Measurements from ENCODE around the gene PRKCZ.

The PRKCZ gene

DNA sequence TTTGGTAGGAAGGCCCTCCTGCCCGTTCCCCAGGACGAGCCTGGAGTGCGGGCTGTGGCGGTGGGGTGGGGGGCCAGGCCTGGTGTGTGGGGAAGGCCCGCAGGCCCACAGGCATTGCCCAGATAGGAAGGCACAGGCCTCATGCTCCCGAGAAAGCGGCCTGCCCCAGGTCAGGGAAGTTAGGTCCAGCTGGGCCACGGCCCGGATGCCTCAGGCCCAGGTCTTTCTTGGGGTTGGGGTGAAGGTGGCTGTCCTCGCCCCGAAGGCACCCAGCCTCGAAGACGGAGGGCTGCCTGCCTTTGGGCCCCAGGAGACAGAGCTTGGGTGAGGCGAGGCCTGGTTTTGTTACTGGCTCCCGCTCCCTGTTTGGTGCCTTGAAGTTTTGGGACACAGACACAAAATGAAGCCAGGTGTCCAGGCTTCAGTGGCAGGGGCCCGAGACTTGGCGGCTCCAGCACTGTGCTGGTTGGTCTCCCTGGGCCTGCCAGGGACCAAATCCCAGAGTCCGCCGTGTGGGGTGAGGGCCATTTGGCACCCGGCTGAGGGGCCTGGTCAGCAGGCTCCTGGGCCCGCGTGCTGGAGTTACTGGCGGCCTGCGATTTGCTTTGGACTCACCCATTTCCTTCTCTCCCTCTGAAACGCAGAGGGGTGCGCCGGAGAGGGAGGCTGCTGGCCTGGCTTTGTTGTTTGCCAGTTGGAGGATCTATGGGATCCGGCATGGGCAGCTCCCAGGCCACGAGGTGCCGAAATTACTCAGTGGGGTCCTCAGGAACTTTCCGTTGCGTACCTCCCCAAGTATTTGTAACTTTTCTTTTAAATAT lies 179.9 kb downstream of the PRKCZ start:
- DNase-seq (ENCODE audit: low spot score) = peak; percentile 54

DNA sequence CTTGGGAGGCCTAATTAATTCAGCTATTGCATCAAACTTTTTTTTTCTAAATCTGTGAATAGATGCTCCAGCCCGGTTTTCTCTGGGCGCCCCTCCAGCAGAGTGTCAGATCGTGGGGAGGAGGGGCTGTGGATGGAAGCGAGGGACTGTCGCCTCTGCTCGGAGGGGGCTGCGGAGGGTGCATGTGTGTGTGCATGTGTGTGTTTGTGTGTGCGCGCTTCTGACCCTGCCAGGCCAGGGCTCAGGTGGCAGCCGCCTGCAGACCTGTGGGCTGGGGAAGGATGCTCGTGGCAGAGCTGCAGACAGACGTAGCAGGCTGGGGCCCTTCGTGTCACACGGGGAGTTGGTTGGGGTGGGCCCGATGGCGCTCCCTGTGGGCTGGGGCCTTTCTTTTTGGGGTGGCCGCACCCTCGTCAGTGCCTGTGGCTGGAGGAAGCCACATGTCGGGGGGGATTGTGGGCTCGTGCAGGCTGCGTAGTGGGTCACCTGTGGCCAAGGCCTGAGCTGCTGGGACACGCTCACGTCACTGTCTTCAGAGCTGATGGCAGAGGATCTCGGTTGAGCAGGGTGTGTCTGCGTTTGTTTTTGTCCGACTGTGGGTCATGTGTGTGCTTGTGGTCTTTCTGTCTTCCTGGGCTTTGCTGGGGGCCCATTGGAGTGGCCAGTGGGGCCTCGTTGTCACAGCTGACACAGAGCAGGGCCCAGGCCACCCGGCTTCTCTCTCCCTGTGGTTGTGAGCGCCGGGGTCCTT lies 180.7 kb downstream of the PRKCZ start:
- peak; percentile 79 for DNase-seq (ENCODE audit: low spot score)

DNA sequence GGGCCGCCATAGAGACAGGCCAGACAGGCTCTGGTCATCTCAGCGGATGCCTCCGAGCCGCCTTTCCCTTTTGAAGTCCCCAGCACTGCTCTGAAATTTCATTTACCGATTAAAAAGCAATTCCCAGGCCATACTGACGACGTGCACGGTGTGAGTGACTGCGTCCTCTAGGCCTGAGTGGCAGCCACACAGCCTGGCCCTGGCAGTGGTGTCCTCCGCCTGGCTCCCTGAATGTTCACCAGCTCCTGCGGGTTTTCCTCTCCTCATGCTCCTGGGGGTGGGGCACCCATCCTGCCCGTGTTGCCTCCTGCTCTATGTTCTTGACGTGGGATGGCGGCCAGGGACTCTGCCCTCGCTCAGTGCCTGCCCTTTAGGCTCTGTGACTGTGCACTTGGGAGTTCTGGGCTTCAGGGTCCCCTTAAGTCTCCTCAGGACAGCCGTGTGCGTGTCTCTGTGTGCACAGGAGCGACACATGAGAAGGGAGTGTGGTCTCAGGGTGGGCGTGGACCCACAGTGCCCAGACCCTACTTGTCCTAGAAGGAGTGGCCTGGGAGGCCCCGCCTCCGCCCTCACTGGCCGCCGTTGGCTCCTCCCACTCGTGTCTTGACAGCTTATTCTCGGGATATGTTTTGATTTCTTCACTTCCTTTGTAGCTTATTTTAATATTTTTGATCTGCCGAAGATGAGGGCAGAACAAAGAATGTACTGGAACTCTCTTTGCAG lies 181.5 kb downstream of the PRKCZ start:
- peak; percentile 81 for DNase-seq (ENCODE audit: low spot score)

DNA sequence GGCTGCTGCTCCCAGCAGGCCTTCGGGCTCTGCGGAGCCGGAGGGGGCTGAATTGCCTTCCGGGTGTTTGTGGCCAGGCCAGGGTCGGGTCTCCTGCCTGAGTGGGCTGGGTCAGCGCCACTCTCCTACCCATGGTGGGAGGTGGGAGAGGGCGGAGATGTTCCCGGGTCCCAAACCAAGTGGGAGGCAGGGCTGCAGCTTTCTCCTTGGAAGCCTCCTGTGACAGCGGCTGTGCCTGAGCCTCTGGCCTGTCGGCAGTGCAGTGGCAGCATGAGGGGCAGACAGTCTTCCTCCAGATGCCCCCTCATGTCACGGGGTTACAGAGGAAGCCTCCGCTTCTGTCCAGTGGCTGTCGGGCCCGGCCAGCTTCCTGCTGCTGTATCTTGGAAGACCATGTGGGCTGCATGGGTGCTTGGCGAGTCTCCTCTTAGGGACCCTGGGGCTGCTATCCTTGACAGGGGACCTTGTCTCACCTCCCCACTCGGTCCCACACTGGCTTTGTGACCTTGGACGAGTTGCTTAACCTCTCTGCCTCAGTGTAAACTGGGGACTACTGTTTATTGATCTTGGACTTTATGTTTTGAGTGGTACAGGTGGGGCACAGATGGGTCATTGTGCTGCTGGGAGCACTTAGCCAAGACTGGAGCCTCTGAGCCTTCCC lies 182.2 kb downstream of the PRKCZ start:
- DNase-seq (ENCODE audit: low spot score) = no peak

DNA sequence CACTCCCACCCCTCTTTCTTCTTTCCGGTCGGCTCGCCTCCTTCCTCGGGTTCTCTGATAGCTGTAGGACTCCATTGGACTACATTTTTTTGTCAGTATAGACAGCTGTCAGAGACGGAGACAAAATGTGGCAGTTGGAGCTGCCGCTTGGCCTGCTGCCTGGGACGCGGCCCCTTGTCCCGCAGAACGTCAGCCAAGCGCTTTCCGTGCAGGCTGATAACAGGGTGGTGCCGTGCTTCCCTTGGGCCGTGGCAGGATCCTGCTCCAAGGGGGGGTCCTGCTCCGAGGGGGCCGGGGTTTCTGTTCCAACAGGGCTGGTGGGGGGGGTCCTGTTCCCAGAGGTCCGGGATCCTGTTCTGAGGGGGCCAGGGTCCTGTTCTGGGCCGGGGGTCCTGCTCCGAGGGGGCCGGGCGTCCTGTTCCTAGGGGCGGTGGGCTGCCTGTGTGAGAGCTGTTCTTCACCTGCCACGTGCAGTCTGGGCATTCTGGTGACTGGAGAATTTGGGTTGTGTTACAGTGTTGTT lies 182.8 kb downstream of the PRKCZ start:
- no peak for DNase-seq (ENCODE audit: low spot score)

DNA sequence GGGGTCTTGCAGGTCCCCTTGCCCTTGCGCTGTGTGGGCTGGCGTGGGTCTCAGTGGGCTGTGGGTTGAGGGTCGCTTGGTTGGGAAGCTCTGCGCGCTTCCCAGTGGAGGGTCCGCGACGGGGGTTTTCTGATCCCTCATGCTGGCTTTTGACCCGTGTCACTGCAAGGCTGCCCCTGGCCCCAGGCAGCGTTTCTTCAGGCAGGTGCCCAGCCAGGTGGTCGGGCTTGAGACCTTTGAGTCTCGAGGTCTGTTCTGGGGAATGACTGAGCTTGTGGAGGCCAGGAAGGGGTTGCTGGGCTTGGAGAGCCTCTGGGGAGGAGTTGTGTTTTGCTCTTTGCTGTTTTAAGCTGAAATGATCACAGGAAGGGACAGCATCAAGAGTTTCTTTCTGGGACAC lies 183.3 kb downstream of the PRKCZ start:
- DNase-seq (ENCODE audit: low spot score) = no peak

DNA sequence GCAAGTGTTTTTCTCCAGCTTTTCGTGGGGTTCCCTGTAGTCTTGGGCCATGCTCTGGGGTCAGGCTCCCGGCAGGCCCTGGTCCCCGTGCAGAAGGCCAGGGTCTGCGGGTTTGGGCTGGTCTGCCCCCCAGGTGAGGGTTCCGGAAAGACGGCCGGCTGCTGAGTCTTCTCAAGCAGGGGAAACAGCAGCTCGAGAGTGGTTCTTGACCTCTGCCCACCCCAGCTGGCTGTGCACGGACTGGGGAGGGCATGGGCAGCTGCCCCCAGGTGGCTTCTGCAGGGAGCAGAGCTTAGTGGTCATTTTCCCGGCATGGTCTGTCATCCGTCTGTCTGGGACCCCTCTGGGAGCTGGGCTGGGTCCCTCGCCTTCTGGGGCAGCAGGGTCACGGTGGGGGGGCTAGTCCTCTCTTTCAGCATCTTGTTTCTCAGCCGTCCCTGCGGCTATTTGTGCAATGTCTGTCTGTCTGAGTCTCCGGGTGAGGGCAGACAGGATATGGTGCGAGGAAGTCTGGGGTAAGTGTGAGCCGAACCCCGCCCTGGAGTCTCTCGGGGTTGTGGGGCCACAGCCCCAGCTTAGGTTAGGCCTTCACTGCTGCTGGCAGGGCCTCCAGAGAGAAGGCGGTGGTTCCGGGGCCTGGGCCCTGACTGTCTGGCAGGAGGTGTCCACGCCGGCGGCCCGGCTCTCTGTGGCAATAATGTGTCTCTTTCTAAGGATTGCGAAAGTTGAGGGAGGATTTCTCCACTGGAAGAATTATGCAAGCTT lies 184.0 kb downstream of the PRKCZ start:
- DNase-seq (ENCODE audit: low spot score) = peak; percentile 83

DNA sequence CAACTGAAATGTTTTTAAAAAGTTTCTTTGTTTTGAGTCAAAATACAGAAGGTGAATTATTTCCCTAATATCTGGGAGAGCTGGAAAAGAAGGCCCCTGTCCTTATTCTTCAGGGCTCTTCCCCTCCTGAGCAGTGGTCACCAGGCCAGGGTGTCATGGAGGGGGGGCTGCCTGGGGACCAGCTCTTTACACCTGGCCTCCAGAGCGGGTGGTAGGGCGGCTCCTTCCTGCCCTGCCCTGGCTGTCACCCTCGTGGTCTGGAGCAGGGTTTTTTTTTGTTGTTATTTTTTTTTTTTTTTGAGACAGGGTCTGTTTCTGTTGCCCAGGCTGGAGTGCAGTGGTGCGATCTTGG lies 184.5 kb downstream of the PRKCZ start:
- no peak for DNase-seq (ENCODE audit: low spot score)
